K562 (cell line): ENCODE data around the gene PLK1. TPM values are rescaled to one million over a fixed set of nuclear protein-coding genes. Genes with fewer than 3 reads are reported as not detected.

Experiments used
- ATF3 ChIP-seq, 2 experiments: fragments of 450-650 bp in 1 of 2; sonication (generic) in 1 of 2; formaldehyde crosslinking in 1 of 2; IDR thresholded peaks in 1 of 2; conservative IDR thresholded peaks in 1 of 2; 2 replicates each; pipeline versions ENCODE4 v1.6.1 to v1.8.1; 2016 to 2023; ENCODE audit warnings: mild to moderate bottlenecking in 2 of 2, moderate library complexity in 2 of 2, inconsistent platforms in 1 of 2, missing genetic modification reagents in 1 of 2
- E2F6 ChIP-seq, 2 experiments: IDR thresholded peaks; 2 replicates each; pipeline ENCODE4 v1.6.1; 2011; ENCODE audit warnings: borderline replicate concordance in 1 of 2, control low read depth in 1 of 2, low read depth in 1 of 2, low read length in 1 of 2, mild to moderate bottlenecking in 1 of 2, mixed read lengths in 1 of 2, moderate library complexity in 1 of 2; ENCODE audit not compliant: insufficient read depth in 1 of 2, insufficient read length in 1 of 2, poor library complexity in 1 of 2, severe bottlenecking in 1 of 2; ENCODE audit errors: extremely low read depth in 1 of 2
- ELF1 ChIP-seq: fragments of 200-800 bp; sonication (Bioruptor generic); IDR thresholded peaks from 2 replicates; pipeline ENCODE4 v1.6.1; 2016; ENCODE audit warnings: missing genetic modification characterization, missing compliant biosample characterization
- GTF2E2 ChIP-seq: fragments of 200-800 bp; sonication (Bioruptor generic); IDR thresholded peaks from 2 replicates; pipeline ENCODE4 v1.6.1; 2016; ENCODE audit warnings: missing genetic modification characterization, missing compliant biosample characterization
- HES1 ChIP-seq: fragments of 450-650 bp; IDR thresholded peaks from 2 replicates; pipeline ENCODE4 v1.6.1; 2016; ENCODE audit warnings: low read depth, mild to moderate bottlenecking, moderate library complexity
- KLF13 ChIP-seq: fragments of 450-650 bp; IDR thresholded peaks from 2 replicates; pipeline ENCODE4 v1.6.1; 2016; ENCODE audit warnings: missing genetic modification characterization, low read depth, mild to moderate bottlenecking, missing compliant biosample characterization, moderate library complexity, borderline replicate concordance
- MCM7 ChIP-seq, 2 experiments: fragments of 450-650 bp; IDR thresholded peaks; 2 replicates each; pipeline ENCODE4 v1.6.1; 2016 to 2018
- NR1H2 ChIP-seq: sonication (generic); formaldehyde crosslinking; IDR thresholded peaks from 2 replicates; pipeline ENCODE4 v1.4.0; 2020; ENCODE audit warnings: mild to moderate bottlenecking, missing genetic modification reagents
- PHTF2 ChIP-seq: fragments of 250-450 bp; sonication (Bioruptor Pico); IDR thresholded peaks from 2 replicates; pipeline ENCODE4 v1.5.0; 2021; ENCODE audit warnings: mild to moderate bottlenecking
- POLR2G ChIP-seq: fragments of 200-400 bp; formaldehyde crosslinking; IDR thresholded peaks from 2 replicates; pipeline ENCODE4 v1.6.1; 2017; ENCODE audit warnings: low read depth, mild to moderate bottlenecking, antibody characterized with exemption, low read length, moderate library complexity
- POU5F1 ChIP-seq: fragments of 150-350 bp; IDR thresholded peaks from 2 replicates; pipeline ENCODE4 v1.6.1; 2014; ENCODE audit warnings: borderline replicate concordance, low read length, low read depth, mild to moderate bottlenecking; ENCODE audit not compliant: partially characterized antibody
- PTBP1 ChIP-seq: fragments of 200-400 bp; formaldehyde crosslinking; IDR thresholded peaks from 2 replicates; pipeline ENCODE4 v1.6.1; 2017; ENCODE audit warnings: low read depth, low read length
- PYGO2 ChIP-seq: fragments of 450-650 bp; IDR thresholded peaks from 2 replicates; pipeline ENCODE4 v1.6.1; 2016; ENCODE audit warnings: mild to moderate bottlenecking, missing genetic modification characterization, moderate library complexity, missing compliant biosample characterization
- RBM22 ChIP-seq: fragments of 200-400 bp; formaldehyde crosslinking; IDR thresholded peaks from 2 replicates; pipeline ENCODE4 v1.6.1; 2018; ENCODE audit warnings: low read length, low read depth; ENCODE audit not compliant: poor library complexity, severe bottlenecking
- RCOR1 ChIP-seq, 2 experiments: IDR thresholded peaks; 2 replicates each; pipeline ENCODE4 v1.6.1; 2012; ENCODE audit warnings: low read depth in 2 of 2, low read length in 2 of 2, borderline replicate concordance in 1 of 2, improper control_type of control experiment in 1 of 2
- TSHZ1 ChIP-seq: fragments of 250-450 bp; sonication (Bioruptor Pico); IDR thresholded peaks from 2 replicates; pipeline ENCODE4 v1.4.0; 2020; ENCODE audit warnings: mild to moderate bottlenecking, moderate library complexity
- ZNF253 ChIP-seq: fragments of 250-450 bp; sonication (Bioruptor Pico); conservative IDR thresholded peaks from 2 replicates; pipeline ENCODE4 v1.6.1; 2021; ENCODE audit warnings: mild to moderate bottlenecking
- ZNF41 ChIP-seq: fragments of 250-450 bp; sonication (Bioruptor Pico); conservative IDR thresholded peaks from 2 replicates; pipeline ENCODE4 v1.4.0; 2020; ENCODE audit warnings: mild to moderate bottlenecking
- ZNF512 ChIP-seq: IDR thresholded peaks from 2 replicates; pipeline ENCODE4 v1.6.1; 2016; ENCODE audit warnings: missing genetic modification characterization, missing compliant biosample characterization
- ZNF766 ChIP-seq: fragments of 200-800 bp; sonication (Bioruptor generic); conservative IDR thresholded peaks from 2 replicates; pipeline ENCODE4 v1.6.1; 2016; ENCODE audit warnings: missing genetic modification characterization, missing compliant biosample characterization
- ZSCAN32 ChIP-seq: fragments of 450-650 bp; formaldehyde crosslinking; IDR thresholded peaks from 2 replicates; pipeline ENCODE4 v1.4.0; 2020; ENCODE audit warnings: mild to moderate bottlenecking, moderate library complexity
- polyA plus RNA-seq, 8 experiments: library from polyadenylated mRNA; depleted of rRNA in 4 of 8; stranded (reverse) in 5 of 8; unstranded in 3 of 8; fragments of >200 nt; fragmentation: Nextera tagmentation in 2 of 8; fragmentation: Illumina TruSeq in 1 of 8; extraction: Ambion mirVana in 2 of 8; extraction: Trizol in 1 of 8; gene quantifications; 2 replicates each; pipeline versions ENCODE4 v1.2.1 to v1.2.3, GENCODE V29; 2011 to 2014; ENCODE audit warnings: inconsistent platforms in 1 of 8, missing spikeins in 1 of 8
- total RNA-seq, 7 experiments: library from RNA; depleted of rRNA in 6 of 7; stranded (reverse); fragments of >200 nt in 6 of 7; fragmentation: Illumina TruSeq in 2 of 7; extraction: Trizol in 2 of 7; gene quantifications; 2 replicates each; pipeline versions ENCODE4 v1.2.1 to v1.2.3, GENCODE V29; 2011 to 2021; ENCODE audit warnings: low replicate concordance in 1 of 7

PLK1 gene
- total and polyA plus RNA-seq, 9 of the 15 experiments (the other 6 are each of a cell fraction or from before 2014, with no cell fraction given), result 13.6 to 212 (median 45.5) TPM

- TF ChIP-seq ZNF766 (CRISPR knock-in tag) (no peak; the same call in 1 of the 2 replicates), GTF2E2 (tag) (no peak), PTBP1 (no peak), TSHZ1 (CRISPR knock-in tag) (no peak), ZNF253 (CRISPR knock-in tag) (no peak), KLF13 (tag) (no peak), ATF3 (IDR thresholded peaks at IDR 0.05) (no peak), ATF3 (CRISPR knock-in tag; conservative IDR thresholded peaks at IDR 0.05) (0 out of 2 replicates have a peak, but pooled peaks have one; percentile 10), RBM22 (no peak), ZNF512 (tag) (no peak), E2F6 (IDR thresholded peaks at IDR 0.05; ENCODE audit: borderline replicate concordance in 1 of 2, extremely low read depth in 1 of 2, insufficient read depth in 1 of 2, insufficient read length in 1 of 2, low read depth in 1 of 2, low read length in 1 of 2, poor library complexity in 1 of 2, severe bottlenecking in 1 of 2) (no peak), PYGO2 (no peak), POU5F1 (no peak), PHTF2 (CRISPR knock-in tag) (no peak), MCM7 (IDR thresholded peaks at IDR 0.05) (no peak), POLR2G (0 out of 2 replicates have a peak, but pooled peaks have one; percentile 32), ZSCAN32 (CRISPR knock-in tag) (no peak), ZNF41 (CRISPR knock-in tag) (no peak), HES1 (no peak), NR1H2 (CRISPR knock-in tag) (no peak), ELF1 (tag) (no peak), RCOR1 (IDR thresholded peaks at IDR 0.05; ENCODE audit: borderline replicate concordance in 1 of 2, low read depth in 2 of 2, low read length in 2 of 2) (peak; percentile 32 to 85; a peak in 3 of 4 replicates)
These were observed 11.4 kb upstream of the PLK1 start (continued) for GRCh38 chr16:23667355-23667659.
